Retinal pigment epithelial cell (primary cell): Measurements from ENCODE around the gene MUCL1.

Experiments used
- DNase-seq: peaks from one replicate; pipeline ENCODE4 v3.0.0-alpha.2; 2010; ENCODE audit warnings: low read depth
- H3K4me3 ChIP-seq: 2 replicates; pipeline ENCODE4 v1.5.1; 2011; ENCODE audit warnings: mild to moderate bottlenecking, low read length, control low read depth, moderate library complexity
- CTCF ChIP-seq: conservative IDR thresholded peaks from 2 replicates; pipeline ENCODE4 v1.5.1; 2011; ENCODE audit warnings: low read depth, low read length, control low read depth, inconsistent platforms

The MUCL1 gene

GRCh38 chr12:54857406-54857805 is 3.1 kb downstream of the MUCL1 start:
- TF ChIP-seq CTCF, result no peak
- DNase-seq, result no peak
- no peak overlapping the region for H3K4me3 ChIP-seq

- no peak overlapping the region for H3K4me3 ChIP-seq
- TF ChIP-seq CTCF, result no peak
- DNase-seq, result no peak
Measured at GRCh38 chr12:54858562-54858961, 4.2 kb downstream of the MUCL1 start.

- no peak overlapping the region for H3K4me3 ChIP-seq
- no peak for DNase-seq
- no peak for TF ChIP-seq CTCF
Measured at GRCh38 chr12:54859502-54859901, 5.2 kb downstream of the MUCL1 start.

- no peak overlapping the region for H3K4me3 ChIP-seq
- no peak for DNase-seq
- no peak for TF ChIP-seq CTCF
Measured at GRCh38 chr12:54861927-54862326, 7.6 kb downstream of the MUCL1 start.

- no peak for TF ChIP-seq CTCF
- H3K4me3 ChIP-seq, result no peak overlapping the region
- DNase-seq, result no peak
Measured at GRCh38 chr12:54863948-54864618, 9.8 kb downstream of the MUCL1 start.

GRCh38 chr12:54865683-54866324 is 11.5 kb downstream of the MUCL1 start:
- TF ChIP-seq CTCF, result no peak
- DNase-seq, result no peak
- H3K4me3 ChIP-seq, result no peak overlapping the region

GRCh38 chr12:54868690-54869089 is 14.4 kb downstream of the MUCL1 start:
- DNase-seq, result no peak
- H3K4me3 ChIP-seq, result no peak overlapping the region
- no peak for TF ChIP-seq CTCF
